HG03280 (cell line): Measurements from ENCODE around the gene AAK1.

Experiments used
- ATAC-seq: cut with Tn5 transposase; IDR thresholded peaks from one replicate; pipeline ENCODE4 v1.9.1; 2021; ENCODE audit warnings: mild to moderate bottlenecking, moderate library complexity; ENCODE audit not compliant: unreplicated experiment

The AAK1 gene

DNA sequence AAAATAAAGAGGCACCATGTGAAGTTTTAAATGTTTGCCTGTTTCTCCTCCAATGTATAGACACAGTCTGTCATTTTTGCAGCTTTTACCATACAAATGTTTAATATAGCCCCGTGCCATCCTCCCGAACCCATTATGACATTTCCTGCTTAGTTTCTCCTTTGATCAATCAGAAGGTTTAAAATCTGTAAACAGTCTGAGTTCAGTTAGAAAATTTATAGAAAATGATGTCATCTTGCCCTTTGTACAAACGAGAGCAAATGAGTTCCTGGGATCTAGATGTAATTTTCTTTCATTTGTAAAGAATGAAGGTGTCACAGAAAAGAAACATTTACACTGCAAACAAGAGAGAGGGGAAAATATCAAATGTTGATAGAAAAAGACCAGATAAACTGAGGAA lies 143.6 kb downstream of the AAK1 start:
- no peak for ATAC-seq

DNA sequence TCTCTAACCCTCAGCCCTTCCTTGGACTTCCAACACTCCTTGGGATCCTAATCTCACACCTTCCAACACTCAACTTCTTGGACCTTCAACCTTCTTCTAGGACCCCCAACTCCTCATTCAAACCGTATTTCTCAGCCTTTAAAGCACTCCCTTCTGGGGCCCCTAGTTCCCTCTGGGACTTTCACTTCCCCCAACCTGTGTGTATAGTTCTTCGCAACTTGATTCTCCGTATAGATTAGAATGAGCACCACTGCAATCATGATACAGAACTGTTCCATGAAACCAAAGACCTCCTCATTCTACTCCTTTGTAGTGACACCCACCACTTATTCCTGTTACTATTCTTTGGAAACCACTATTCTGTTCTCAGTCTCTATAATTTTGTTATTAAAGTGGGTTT lies 144.3 kb downstream of the AAK1 start:
- ATAC-seq = no peak

DNA sequence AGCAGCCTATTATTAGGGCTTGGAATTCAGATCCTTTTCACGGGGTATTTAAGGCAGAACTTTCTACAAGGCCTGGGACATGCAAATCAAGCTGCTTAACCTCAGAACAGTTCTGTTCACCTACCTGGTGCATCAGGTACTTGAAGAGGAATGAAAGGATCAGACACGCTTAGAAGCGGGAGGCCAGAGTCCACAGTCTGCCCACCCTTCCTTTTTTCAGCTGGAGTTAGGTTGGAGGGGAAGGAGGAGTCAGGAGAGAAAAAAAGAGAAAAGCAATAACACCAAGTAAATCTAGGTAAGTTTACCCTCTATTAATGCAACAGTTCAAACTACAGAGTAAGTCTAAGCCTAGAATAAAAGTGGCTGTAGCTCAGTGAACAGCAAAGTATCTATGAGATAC lies 147.7 kb downstream of the AAK1 start:
- ATAC-seq = no peak

DNA sequence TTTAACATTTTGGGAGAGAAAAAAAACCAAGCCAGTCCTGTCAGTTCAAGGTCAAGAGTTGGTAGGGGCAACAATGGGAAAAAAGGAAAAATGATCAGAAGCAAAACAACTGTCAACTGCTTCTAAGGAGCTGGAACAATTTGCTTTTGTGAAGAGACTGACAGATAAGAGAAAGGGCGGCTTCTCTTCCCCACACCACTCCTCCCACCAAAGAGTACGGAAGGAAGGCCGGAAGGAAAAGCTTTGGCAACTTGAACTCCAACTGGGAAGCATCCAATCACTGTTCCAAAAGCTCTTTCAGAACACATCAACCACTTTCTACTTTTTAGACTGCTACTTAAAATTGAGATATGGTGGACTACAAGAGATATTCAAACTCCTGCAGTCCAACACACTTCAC lies 148.5 kb downstream of the AAK1 start:
- no peak for ATAC-seq

DNA sequence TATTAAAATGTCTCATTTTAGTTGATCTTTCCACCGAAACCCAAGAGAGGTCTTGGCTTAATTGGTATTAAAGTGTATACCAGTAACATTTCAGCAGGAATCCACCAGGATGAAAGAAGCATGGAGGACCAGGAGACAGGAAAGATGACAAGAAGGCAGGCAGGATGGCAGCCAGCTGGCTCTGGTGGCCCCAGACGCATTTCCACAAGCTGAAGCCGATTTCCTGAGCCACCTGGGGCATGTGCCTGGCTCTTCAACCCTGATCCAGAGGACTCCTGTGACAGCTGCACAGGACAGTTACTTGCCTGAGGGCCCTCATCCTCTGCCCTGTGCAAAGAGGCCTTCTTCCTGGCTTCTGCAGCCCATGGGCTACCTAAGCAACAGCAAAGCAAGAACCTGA lies 149.4 kb downstream of the AAK1 start:
- no peak for ATAC-seq

DNA sequence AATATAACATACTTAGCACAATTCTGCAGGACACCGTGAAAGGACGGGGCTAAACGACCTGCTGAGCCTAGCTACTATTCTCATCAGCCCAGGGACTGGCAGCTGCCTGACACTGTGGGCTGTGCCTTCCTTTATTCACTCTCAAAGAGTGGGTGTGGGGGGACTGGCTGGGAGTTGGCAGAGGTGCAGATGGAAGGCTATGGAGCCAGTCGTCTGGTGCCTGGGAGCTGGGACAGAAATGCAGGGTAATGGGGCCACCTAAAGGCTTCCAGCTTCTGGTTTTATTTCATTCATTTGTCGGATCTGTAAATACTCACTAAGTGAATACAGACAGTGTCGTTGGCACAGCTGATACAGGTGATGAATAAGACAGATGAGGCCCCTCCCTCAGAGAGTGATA lies 150.3 kb downstream of the AAK1 start:
- no peak for ATAC-seq

DNA sequence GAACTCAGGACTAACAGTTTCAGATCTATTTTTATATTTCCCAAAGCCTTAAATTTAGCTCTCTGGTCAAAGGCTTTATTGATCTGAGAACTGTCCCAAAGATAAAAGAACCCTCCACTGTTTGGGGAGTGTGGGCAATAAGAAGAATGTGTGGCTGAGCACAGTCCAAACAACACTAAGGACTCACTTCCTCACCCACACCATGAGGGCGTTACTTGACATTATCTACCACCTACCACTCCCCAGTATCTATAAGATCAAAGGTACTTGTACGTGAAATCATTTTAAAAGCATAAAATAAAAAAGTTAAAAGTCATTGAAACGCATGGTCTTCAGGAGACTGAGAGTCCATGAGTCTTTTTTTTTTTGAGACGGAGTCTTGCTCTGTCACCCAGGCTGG lies 151.7 kb downstream of the AAK1 start:
- no peak for ATAC-seq

DNA sequence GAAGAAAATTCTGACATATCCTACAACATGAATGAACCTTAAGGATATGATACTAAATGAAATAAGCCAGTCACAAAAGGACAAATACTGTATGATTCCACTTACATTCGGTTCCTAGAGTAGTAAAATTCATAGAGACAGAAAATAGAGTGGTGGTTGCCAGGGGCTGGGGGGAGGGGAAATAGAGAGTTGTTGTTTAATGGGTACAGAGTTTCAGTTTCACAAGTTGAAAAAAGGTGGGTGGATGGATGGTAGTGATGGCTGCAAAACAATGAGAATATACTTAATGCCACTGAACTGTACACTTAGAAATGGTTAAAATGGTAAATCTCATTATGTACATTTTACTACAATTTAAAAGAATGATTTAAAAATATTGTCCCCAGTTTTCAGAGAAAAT lies 153.1 kb downstream of the AAK1 start:
- ATAC-seq = no peak

DNA sequence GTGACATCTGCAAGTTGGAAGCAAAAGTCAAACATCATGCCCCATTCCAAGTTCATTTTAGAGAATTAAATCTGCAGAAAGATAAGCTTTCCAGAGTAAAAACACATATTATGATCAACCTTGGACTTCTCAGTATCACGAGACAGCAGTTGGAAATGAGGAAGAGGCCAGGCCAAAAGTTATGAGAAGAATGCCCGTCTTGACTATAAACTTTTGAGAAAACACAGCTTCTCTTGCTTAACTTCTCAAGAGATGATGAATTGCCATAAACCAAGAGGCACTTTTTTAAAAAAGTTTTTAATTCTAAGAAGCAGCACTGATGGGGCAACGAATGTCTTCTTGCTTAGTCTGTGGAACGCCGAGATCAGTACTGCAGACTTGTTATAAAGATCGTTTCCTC lies 153.7 kb downstream of the AAK1 start:
- no peak for ATAC-seq

DNA sequence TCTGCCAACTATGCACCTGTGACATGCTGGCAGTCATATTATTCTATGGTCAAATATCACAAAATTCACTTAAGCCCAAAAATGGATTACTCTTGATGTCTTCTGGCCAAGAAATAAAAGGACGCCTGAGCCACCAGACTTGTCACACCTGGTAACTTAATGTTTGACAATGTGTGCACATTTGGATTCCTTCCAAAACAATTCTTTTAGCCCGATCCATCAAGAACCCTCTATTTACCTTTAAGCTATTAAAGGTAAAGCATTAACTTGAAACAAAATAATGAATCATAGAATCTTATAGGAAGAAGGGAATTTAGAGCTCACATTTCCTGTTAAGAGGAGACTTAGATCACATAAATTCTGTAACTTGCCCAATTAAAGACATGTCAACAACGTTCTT lies 159.8 kb downstream of the AAK1 start:
- no peak for ATAC-seq

DNA sequence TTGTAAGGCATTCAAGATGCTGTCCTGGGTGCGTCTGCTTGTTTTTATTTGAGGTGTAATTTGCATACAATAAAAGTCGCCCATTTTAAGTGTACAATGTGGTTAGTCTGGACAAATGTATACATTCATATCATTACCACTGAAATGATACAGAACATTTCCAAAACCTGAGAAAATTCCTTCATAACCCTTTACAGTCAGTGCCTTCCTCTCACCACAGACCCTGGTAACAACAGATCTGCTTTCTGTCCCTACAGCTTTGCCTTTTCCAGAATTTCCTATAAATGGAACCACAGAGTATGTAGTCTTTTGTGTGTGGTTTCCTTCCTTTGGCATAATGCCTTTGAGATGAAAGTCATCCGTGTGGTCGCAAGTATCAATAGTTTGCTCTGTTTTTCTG lies 160.5 kb downstream of the AAK1 start:
- ATAC-seq = no peak

DNA sequence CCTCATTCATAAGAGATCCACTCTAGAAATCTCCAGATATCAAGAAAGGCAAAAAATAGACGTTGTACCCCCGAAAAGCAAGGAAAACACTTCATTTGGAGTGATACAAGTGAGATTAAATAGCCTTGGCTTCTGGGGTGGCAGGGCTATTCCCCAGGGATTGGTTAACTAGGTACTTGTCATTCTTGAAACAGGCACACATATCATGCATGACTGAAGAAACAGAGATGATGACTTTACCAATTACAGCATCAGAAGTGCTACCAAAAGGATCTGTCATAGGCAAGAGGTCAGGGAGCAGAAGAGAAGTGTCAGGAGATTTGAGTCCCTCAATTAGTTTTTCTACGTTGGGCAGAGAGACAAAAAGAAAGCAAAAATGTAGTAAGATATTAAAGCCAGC lies 161.1 kb downstream of the AAK1 start:
- no peak for ATAC-seq

DNA sequence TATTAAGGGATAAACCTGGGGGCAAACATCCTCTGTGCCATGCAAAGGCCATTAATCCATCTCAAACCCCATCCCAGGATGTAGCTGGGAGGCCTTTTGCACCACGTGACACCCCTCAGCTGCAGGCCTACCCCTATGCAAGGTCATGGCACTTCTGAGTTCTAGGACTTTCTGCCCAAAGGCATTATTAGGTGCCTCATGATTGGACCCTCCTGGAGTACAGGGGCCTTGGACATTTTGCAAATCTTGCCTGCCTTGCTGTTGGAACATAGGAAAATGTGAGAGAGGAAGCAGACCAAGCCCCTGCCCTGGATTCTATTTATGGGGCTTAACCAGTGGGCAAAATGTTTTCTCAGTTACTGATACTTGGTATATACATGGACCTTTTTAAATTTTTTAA lies 162.1 kb downstream of the AAK1 start:
- ATAC-seq = no peak

DNA sequence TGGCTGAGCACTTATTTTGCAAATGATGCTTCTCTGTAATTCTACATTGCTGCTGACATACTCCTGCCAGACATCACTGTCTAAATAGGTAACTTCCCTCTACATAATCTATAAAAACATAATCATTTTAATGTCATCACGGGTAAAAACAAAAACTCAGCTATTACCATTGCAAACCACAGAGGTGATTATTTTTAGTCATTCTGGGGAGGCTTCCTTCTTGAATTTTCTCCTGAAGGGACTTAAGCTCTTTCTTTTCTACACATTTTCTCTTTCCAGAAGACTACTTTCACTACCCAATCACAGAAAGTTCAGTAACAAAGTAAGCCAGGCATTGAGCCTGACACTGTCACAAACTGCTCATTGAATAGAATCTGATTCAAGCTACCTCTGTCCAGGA lies 165.9 kb downstream of the AAK1 start:
- ATAC-seq = no peak

DNA sequence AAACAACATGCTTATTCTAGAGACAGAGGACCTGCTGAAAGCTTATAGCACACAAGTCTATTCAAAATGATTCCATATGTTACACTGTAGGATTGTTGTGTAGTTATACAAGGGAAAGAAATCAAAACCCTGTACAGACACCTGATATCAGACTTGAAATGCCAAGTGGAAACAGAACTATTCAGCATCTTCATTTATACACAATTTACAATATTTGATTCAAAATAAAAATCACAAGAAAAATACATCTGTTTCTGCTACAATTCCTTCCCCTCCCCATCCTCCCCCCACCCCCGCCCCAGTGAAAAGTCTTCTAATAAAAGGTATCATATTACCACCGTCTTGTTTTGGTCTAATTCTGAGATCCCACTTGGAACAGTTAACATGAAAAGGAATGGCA lies 168.9 kb downstream of the AAK1 start:
- no peak for ATAC-seq

DNA sequence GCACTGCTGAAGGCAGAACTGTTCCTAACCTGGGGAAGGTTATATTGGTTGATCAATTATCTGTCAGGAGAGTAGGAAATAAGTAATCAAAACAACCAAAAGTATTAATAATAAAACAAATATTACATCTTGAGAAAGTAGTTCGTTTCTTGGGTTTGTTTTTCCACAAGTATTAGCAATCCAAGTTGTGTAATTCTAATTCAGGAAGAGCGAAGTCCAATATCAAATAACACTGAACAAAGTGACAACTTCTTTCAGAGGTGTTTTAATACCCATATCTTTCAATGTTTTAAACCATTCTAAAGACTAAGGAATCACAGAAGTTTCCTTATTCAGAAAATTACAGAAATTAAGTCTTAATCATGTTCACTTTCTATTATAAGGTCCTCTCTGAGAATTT lies 171.7 kb downstream of the AAK1 start:
- no peak for ATAC-seq

DNA sequence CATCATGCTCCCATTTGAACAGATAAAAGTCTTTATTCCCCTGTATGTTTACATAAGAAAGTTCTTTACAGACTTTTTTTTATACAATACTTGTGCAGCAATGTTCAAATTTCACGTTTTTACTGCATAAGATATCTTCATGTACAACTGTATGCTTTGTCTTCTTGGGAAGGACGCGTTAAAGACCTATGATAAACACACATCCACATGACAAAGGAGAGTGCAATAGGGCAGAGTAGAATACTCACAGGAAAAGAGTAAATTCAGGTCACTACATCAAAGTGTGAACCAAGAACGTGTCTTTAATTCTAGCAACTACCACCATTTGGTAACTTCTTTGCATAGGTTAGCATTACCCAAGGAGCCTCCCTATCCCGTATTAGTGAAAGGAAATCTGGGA lies 172.6 kb downstream of the AAK1 start:
- ATAC-seq = no peak

DNA sequence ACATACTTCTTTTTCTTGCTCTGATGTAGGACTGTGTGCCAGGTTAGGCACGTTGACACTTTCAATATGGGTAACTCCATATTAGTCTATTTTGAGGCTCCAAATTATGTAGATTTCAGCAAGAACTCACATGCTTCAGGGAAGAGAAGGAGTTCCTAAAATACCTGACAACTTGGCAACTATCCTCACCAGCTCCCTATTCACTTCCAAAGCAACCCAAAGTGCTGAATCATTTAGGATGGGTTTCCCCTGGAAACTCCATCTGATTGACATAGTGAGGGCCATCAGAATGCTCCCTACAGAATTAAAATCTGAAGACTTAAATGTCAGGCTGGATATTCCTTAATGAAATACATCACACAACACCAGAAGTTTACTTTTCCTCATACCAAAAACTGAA lies 173.8 kb downstream of the AAK1 start:
- ATAC-seq = no peak

DNA sequence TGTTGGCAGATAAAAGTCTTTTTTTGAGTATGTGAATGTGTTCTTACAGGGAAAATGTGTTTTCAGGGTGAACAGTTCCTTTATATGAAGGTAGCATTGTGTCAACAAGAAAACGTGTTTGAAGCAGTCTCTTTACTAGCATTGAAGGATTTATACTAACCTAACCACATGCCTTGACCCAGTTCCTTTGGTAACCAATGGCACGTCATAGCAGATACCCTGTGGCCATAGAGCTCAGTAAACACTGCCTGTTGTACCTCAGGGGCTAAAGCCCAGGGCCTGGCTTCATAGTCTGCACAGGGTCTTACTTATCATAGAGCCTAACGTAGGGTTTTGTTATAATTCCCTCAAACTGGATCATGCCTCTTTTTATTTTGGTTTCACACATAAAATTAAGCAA lies 174.2 kb downstream of the AAK1 start:
- ATAC-seq = no peak

DNA sequence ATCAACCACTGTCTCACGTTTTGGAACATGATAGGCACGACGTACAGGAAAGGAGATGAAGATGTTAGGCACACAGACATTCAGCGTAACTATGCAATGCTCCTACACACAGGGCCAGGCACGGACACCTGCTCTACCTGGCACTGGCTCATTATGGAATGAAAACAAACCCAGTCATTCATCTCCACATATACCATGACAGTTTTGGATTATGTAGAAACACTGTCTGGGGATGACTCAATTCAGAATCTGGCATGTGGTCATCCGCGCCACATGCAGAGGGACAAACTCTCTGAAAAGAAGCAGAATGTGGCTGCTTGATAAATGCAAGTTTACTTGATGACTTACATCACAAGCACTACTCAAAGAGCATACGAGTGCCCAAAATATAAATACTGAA lies 176.8 kb downstream of the AAK1 start:
- ATAC-seq = no peak

DNA sequence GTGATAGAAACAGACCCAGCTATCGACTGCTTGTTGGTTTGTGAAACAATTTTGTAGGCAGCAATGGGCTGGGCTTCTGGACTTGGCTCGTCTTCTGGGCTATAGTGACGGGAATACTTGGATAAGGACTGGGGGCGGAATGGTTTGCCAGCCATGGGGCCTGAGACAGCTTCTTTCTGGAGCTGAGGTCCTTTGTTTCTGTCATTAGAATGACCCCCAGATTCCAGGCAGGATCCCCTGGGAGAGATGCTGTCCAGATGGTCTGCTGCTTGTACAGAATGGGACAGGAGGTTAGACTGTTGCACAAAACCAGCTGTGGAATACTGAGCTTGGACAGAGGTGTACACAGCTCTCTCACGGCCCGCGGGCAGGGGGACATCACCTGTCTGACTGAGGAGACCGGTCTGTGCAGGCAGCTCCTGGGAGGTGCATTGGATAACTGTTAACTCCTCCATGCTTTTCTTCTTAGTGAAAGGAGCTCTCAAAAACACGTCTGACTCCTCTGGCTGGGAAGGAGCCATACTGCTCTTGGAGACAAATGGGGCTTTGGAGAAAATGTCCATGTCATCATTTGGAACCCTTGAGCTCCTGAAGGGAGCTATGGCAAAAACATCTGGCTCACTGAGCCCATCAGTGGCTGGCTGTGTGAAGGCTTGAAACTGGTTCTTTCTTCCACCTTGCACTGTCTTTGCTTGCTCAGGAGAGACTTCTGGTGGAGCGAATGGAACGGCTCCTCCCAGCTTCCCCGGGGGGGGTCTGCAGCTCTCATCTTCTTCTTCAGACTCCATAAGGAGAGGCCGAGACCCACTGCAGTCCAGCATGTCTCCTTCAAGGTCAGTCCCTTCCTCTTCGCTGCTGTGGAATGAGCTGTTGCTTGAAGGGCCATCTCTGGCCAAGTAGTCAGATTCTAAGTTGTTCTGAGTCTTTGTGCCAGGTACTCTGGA lies 177.8 kb downstream of the AAK1 start:
- ATAC-seq = no peak

DNA sequence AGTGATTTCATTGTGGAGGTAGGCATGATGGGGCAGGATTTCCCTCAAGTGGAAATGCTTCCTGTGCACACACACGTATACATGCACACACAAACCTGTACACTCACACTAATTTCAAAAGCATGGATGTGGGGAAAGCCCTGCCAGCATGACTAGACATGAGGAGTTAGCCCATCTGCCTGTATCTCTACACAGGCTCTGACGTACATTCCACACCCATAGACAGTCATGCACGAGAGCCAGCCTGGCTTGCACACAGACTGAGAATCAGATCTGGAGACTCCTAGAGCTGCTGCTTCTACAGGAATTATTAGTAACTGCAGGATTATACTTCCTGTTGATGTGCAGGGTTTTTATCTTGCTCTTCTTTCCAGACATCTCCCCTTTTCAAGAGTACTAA lies 179.0 kb downstream of the AAK1 start:
- no peak for ATAC-seq

DNA sequence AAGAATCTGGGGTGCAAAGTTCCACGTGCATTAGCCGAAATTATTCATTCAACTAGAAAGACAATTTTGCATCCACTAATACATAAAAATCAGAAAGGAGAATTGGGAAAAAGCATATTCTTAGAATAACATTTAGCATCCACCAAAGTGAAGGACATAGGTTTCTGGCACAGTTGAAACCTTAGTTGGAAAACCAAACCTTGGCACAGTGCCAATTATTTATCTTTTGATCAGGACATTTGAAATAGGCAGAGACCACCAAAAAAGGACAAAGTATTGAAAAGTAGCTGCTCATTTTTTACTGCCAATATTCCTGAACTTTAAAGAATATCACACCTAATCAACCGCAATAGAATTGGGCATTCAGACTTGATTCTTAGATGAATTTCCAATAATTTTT lies 180.8 kb downstream of the AAK1 start:
- ATAC-seq = no peak
